ENCODE results near the gene CACNA1G.

GRCh38 chr17:50560931-50561745 is 623 bp downstream of the CACNA1G start:
- no peak for TF ChIP-seq TP53 (CRISPR knock-in tag; IDR thresholded peaks at IDR 0.05)
- no peak for TF ChIP-seq CTCF (IDR thresholded peaks at IDR 0.05)
- no peak for TF ChIP-seq USF2 (CRISPR knock-in tag; IDR thresholded peaks at IDR 0.05)
- no peak for TF ChIP-seq NR2C2 (CRISPR knock-in tag; IDR thresholded peaks at IDR 0.05)
- TF ChIP-seq NR3C1 (CRISPR knock-in tag; conservative IDR thresholded peaks at IDR 0.05; ENCODE audit: low read depth), result no peak
- TF ChIP-seq GTF2I (CRISPR knock-in tag; conservative IDR thresholded peaks at IDR 0.05), result no peak
- TF ChIP-seq TCF7 (CRISPR knock-in tag; IDR thresholded peaks at IDR 0.05; ENCODE audit: low read depth), result no peak
- TF ChIP-seq FOXK1 (CRISPR knock-in tag; IDR thresholded peaks at IDR 0.05), result no peak
- TF ChIP-seq JUN (CRISPR knock-in tag; IDR thresholded peaks at IDR 0.05), result no peak
